Upper lobe of right lung (tissue), 1 donor: ENCODE data around the gene CADPS. TPM values are rescaled to one million over a fixed set of nuclear protein-coding genes. Genes with fewer than 3 reads are reported as not detected.

Experiments
- ATAC-seq: fragments of 200-7000 bp; cut with Tn5 transposase; one replicate; pipeline ENCODE4 v1.9.1; 2020; ENCODE audit warnings: mild to moderate bottlenecking, moderate library complexity
- DNase-seq: peaks from one replicate; pipeline ENCODE4 v3.0.0-alpha.2; 2020
- H3K27ac ChIP-seq: fragments of 200-600 bp; one replicate; pipeline ENCODE4 v1.8.0; 2022
- H3K27me3 ChIP-seq: fragments of 200-600 bp; one replicate; pipeline ENCODE4 v1.8.0; 2022; ENCODE audit warnings: mild to moderate bottlenecking
- H3K36me3 ChIP-seq: fragments of 200-600 bp; one replicate; pipeline ENCODE4 v1.8.0; 2022
- H3K4me1 ChIP-seq: fragments of 200-600 bp; one replicate; pipeline ENCODE4 v1.8.0; 2022
- H3K4me3 ChIP-seq: fragments of 200-600 bp; one replicate; pipeline ENCODE4 v1.8.0; 2022; ENCODE audit warnings: mild to moderate bottlenecking
- H3K9me3 ChIP-seq: fragments of 200-600 bp; one replicate; pipeline ENCODE4 v1.8.0; 2022
- CTCF ChIP-seq: fragments of 200-600 bp; IDR thresholded peaks from one replicate; pipeline ENCODE4 v1.8.0; 2022; ENCODE audit warnings: antibody characterized with exemption
- intact Hi-C: fragments of 100-400 bp; cut with DNase I; formaldehyde crosslinking; loops from one replicate; pipeline ENCODE4 v1.11.0; 2022
- total RNA-seq: library from RNA; stranded (reverse); fragmentation: NEBNext Ultra II Directional; extraction: Animal tissue kit (Norgen Biotek cat#: 25700); gene quantifications from one replicate; pipeline ENCODE4 v1.2.1, GENCODE V29; 2021
- donor health status: DM: no; HTN: yes; CAD: no; lungs with severe emphysema.

Gene CADPS
- total RNA-seq, 1 donor from 2014 or later = 1.1 TPM

- Histone ChIP-seq H3K27ac (no peak overlapping the region), H3K27me3 (peaks cover 92% of the 10 kb centered on the region), H3K4me1 (peaks cover 11% of the 10 kb centered on the region), H3K4me3 (no peak overlapping the region), H3K36me3 (no peaks in the 10 kb centered on the region), H3K9me3 (no peaks in the 10 kb centered on the region)
- no peak for ATAC-seq
- TF ChIP-seq CTCF = no peak
- intact Hi-C loops = no loop called here
- DNase-seq = no peak
Observed at GRCh38 chr3:62370112-62370857, 504.9 kb downstream of the CADPS start.

- H3K27me3 ChIP-seq = peaks cover 83% of the 10 kb centered on the region
- H3K27ac ChIP-seq = no peak overlapping the region
- intact Hi-C loops = no loop called here
- peaks cover 10% of the 10 kb centered on the region for H3K4me1 ChIP-seq
- DNase-seq = no peak
- no peak for ATAC-seq
- no peak for TF ChIP-seq CTCF
- no peak overlapping the region for H3K4me3 ChIP-seq
- no peaks in the 10 kb centered on the region for H3K9me3 ChIP-seq
- no peaks in the 10 kb centered on the region for H3K36me3 ChIP-seq
Observed at GRCh38 chr3:62369476-62369743, 505.8 kb downstream of the CADPS start.

GRCh38 chr3:62368705-62369475 is 506.3 kb downstream of the CADPS start:
- peaks cover 5% of the 10 kb centered on the region for H3K4me1 ChIP-seq
- no peak for TF ChIP-seq CTCF
- no peak overlapping the region for H3K27ac ChIP-seq
- peak; percentile 37 for ATAC-seq
- H3K9me3 ChIP-seq = no peaks in the 10 kb centered on the region
- H3K36me3 ChIP-seq = no peaks in the 10 kb centered on the region
- peaks cover 78% of the 10 kb centered on the region for H3K27me3 ChIP-seq
- intact Hi-C loops = no loop called here
- no peak overlapping the region for H3K4me3 ChIP-seq
- no peak for DNase-seq

DNA sequence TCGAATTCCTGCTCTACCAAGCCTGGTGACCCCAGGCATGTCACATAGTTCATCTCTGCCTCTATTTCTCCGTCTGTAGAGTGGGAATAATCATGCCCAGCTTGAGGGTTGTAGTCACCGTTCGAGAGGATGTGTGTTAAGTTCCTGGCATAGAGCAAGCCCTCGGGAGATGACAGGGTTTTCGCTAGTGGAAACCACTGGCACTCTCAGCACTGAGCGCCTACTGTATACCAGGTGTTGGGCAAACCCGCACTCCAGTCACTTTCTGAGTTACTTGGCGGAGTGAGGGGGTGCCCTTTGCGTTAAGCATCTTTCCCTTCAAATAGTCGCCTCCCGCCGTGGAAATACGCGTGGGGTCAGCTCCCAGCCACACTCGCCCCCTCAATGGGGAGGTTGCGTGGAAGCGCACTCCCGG is 506.9 kb downstream of the CADPS start:
- Histone ChIP-seq H3K27me3 (peaks cover 72% of the 10 kb centered on the region), H3K9me3 (no peaks in the 10 kb centered on the region), H3K4me1 (no peaks in the 10 kb centered on the region), H3K4me3 (no peak overlapping the region), H3K27ac (no peak overlapping the region), H3K36me3 (no peaks in the 10 kb centered on the region)
- intact Hi-C loops = no loop called here
- no peak for TF ChIP-seq CTCF
- no peak for ATAC-seq
- DNase-seq = no peak

DNA sequence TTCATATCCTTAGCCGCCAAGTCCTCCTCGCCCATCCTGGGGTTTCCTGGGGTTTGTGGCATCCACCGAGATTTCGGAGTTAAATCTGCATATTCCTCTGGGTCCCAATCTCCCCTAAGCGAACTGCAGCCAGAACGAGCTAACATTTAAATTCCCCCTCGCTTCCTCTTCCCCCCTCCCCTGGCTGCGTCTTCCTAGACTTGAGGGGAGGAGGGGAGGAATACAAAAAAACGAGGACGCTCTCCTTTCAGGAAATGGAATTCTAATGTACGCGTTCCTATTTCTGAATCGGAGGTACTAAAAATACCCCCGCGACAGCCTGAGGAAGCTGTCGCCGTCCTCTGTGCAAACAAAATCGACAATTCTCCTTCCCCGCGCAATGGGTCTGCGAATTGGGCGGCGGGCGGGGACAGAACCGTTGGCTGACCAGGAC is 507.4 kb downstream of the CADPS start:
- intact Hi-C loops = no loop called here
- peaks cover 67% of the 10 kb centered on the region for H3K27me3 ChIP-seq

More for the DNA sequence above, 507.4 kb downstream of the CADPS start:
- Histone ChIP-seq H3K9me3 (no peaks in the 10 kb centered on the region), H3K4me3 (no peak overlapping the region), H3K27ac (no peak overlapping the region), H3K36me3 (no peaks in the 10 kb centered on the region), H3K4me1 (no peaks in the 10 kb centered on the region)
- no peak for ATAC-seq
- no peak for DNase-seq
- no peak for TF ChIP-seq CTCF
